ENCODE measurements around the gene LSP1.

LSP1 gene

DNA sequence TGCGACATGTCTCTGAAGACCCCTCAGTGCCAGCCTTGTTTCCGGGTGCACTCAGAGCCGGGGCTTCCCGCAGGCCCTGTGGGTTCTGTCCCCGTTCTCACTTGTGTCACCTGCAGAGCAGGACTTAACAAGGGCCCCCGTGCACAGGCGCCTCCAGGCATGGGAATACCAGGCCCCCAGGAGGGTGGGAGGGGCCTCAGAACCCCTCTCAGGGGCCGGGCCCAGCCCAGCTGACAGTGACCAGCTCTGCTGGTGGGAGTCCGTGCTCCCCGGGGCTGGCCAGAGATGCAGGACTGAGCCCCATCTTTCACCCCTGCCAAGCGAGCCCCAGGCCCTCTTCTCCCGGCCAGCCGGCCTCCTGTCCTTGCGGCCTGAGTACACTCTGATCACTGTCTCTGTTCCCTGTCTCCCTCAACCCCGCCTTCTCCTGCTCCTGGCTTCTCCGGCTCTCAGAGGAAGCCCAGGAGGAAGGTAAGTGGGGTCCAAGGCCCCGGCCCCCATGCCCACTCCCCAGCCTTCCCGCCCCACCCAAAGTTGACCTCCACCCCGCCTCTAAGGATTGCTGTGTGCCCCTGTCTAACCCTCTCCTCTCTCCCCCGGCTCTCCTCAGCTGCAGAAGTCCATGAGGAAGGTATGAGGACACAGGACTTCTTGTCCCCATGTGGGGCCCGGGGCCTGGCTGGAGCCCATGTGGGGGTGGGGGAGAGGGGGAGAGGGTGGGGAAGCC is 71.9 kb downstream of the LSP1 start:
- peak; percentile 21 for DNase-seq (ENCODE audit: low spot score)
- TF ChIP-seq CTCF (IDR thresholded peaks at IDR 0.05; ENCODE audit: extremely low read depth, missing control alignments), result no peak

- no peak for TF ChIP-seq CTCF (IDR thresholded peaks at IDR 0.05; ENCODE audit: extremely low read depth, missing control alignments)
- DNase-seq (ENCODE audit: low spot score), result peak; percentile 17
Measured at GRCh38 chr11:1925373-1926155, 72.7 kb downstream of the LSP1 start.

- TF ChIP-seq CTCF (IDR thresholded peaks at IDR 0.05; ENCODE audit: extremely low read depth, missing control alignments), result no peak
- DNase-seq (ENCODE audit: low spot score), result no peak
Measured at GRCh38 chr11:1926156-1927025, 73.5 kb downstream of the LSP1 start.

DNA sequence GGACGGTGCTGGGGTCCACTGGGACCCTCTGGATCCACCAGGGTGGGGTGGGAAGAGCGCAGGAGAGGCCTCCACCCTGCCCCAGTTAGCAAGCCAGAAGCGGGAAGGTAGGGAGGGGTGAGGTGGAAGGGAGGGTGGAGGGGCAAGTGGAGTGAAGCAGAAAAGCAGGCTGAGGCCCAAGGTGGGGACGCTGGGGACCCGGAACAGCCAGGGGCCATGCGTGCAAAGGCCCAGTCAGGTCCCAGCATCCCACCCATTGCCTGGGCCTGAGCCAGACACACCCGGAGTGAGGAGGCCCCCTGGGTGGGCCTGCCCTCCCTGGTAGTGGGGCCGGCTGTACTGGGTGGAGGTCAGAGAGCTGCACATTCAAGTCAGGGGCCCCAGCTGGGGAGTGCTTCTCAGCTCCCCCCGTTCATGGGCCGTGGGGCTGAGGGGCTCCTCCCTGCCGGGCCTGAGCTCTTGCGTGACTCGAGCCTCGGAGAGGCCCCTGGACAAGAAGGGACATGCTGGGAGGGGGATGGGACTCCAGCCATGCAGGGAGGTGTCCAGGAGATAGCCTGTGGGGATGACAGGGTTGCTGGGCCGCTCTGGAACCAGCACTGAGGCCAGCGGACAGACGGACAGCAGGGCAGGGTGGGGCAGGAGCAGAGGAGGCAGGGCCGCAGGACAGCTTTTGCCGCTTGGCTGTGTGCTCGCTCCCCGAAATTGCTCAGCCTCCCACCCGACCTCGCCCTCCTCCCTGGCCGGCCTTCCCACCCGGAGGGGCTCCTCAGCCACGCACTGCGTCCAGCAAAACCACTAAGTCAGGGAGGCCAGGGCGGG is 74.4 kb downstream of the LSP1 start:
- TF ChIP-seq CTCF (IDR thresholded peaks at IDR 0.05; ENCODE audit: extremely low read depth, missing control alignments), result no peak
- peak; percentile 28 for DNase-seq (ENCODE audit: low spot score)

DNA sequence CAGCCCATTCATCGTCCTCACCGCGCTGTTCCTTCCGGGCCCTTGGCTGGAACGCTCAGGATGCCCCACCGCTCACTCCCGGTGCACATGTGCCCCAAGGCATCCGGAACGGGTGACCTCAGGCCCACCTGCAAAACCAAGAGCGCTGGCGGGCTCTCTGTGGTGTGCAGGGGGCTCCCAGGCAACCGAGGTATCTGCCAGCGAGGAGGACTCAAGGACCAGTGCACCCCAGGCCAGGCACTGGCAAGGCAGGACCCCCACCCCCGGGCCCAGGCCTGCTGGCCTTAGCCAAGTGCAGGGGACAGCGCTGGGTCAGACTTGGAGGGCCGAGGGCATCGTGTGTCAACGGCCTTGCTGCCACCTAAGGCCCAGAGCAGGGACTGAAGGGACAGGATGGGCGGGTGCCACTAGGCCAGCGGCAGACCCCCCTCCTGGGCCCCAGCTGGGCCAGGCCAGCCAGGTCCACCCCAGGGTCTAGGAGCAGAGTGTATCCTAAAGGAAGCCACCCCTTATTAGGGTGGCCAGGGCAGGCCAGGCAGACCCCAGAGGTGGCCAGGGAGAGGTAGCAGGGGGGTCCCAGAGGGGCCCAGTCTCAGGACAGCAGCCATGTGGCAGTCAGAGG is 75.1 kb downstream of the LSP1 start:
- DNase-seq (ENCODE audit: low spot score), result peak; percentile 24
- TF ChIP-seq CTCF (IDR thresholded peaks at IDR 0.05; ENCODE audit: extremely low read depth, missing control alignments), result no peak

DNA sequence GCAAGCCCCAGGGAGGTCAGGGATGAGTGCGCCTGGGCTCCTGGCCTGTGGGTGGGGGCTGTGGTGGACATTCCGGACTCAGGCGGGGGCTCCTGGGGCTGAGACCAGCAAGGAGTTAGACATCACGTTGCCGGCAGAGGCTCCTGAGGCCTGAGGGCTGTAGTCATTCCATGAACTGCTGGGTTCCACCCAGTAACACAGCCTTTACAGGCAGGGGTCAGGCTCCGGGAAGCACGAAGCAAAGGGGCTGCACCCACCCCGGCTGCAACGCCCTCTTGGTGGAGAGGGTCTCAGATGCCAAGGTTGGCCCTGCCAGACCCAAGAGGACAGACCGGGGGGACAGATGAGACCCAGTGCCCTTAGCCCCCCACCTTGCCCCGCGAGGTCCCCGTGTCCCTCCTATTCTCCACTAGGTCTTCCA is 75.6 kb downstream of the LSP1 start:
- TF ChIP-seq CTCF (IDR thresholded peaks at IDR 0.05; ENCODE audit: extremely low read depth, missing control alignments), result no peak
- DNase-seq (ENCODE audit: low spot score), result peak; percentile 26
